CD1c-positive myeloid dendritic cell (primary cell): Measurements from ENCODE around the gene LIG4.
"Not testable (repeated sequence)": the region's sequence is repeated elsewhere in the genome, so short reads cannot be mapped to it uniquely, and the experiment has no call there.

Experiments used
- DNase-seq: peaks from one replicate; pipeline ENCODE4 v3.0.0-alpha.2; 2016; ENCODE audit errors: extremely low spot score

Gene LIG4

DNA sequence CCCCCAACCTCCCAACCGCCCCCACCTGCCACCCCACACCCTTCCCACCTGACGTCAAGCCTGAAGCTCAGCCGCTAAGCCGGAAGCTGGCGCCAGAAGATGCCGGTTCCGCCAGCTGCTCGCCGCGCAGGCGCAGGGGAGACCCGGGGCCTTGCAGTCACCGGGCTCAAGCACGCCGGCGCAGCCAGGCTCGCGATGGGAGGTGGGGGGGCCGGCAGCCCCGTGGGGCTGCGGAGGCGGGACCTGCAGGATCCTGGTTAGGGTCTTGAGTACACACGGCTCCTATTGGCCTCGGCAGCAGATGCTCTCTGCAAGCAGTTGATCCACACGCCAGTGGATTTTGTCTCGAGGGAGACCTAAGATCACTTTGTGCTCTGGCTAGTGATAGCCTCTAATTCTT, at the start of gene LIG4:
TSS of gene LIG4 (minus strand) at position 101 of the 400 bp plus-strand sequence. CDS start 4,268 bp downstream, outside the sequence.
- DNase-seq: peak; percentile 95

DNA sequence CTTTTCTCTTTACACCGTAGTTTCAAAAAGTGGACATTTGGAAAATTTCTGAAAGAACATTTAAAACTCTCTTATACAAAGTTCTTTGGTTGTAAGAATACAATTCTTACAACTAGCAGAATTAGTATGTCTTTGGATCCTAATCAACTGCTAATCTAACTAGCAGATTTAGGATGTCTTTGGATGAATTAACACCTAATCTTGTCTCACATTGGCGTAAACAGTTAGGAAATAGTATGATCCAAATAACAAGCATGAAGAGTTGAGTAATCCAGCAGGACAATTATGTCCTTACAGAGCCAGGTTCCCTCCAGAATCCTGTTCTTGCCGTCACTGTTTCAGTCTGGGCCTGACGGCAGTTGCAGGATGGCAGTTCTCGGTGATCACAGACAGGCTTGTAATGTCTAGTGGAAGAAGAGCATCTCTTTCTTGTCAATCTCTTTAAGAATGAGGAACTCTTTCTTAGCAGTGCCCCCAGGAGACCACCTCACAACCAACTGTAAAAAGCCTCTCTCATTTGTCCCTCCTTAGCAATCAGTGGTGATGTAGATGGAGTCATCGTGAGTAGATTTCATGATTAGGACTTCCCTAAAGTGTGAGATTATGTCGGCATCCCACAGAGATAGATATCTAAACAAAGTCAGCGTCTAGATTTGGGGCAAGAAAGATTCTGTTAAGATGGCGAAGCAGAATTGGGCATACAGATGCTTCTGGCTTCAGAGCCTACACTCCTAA, 48.5 kb upstream of the LIG4 start:
- DNase-seq: no peak

DNA sequence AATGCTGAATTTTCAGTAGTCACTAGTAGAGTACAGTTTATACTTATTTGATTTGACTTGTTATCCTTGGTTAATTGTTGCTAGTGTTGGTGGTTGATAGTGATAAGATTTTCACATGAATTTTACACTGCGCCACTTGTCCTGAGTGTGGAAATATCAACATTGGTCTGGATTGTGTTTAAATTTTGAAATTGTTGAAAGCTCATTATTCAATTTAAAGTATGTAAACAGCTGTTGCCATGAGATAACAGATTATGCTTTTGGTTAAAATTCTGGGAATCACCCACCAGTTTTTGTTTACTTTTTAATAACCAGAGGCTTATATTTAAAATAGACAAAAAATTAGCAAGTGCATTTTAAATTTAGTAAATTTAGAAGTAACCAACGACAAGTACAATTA, 41.9 kb upstream of the LIG4 start:
- DNase-seq: no peak

DNA sequence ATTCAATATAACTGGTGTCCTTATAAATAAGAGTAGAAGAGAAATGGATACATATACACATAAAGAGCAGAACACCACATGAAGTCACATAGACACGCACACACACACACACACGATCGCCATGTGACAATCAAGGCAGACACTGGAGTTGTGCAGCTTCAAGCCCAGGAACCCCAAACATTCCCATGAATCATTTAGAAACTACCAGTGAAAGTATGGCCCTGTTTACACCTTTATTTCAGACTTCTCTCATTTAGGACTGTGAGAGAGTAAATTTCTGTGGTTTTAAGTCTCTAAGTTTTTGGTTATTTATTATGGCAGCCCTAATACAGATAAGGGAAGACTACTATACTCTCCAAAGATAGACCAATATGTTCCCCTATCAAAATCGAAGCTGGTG, 33.8 kb upstream of the LIG4 start:
- DNase-seq: no peak

DNA sequence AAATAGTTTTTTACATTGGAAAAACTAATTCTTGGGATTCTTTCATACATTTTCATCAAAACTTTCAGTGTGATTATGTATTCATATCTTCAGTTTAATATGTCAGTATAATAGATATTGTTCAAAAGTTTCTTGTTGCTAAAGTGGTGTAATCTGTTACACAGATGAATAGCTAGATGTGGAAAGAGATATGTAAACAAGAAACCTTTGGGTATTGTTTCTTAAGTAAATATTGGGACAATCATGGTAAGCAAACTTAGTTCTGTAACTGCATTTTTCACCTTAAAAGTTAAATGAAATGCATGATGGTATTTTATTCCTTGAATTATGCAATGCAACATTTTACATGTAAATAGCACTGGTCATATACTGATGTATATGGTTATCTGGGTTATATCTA, 15.0 kb upstream of the LIG4 start:
- no peak for DNase-seq

DNA sequence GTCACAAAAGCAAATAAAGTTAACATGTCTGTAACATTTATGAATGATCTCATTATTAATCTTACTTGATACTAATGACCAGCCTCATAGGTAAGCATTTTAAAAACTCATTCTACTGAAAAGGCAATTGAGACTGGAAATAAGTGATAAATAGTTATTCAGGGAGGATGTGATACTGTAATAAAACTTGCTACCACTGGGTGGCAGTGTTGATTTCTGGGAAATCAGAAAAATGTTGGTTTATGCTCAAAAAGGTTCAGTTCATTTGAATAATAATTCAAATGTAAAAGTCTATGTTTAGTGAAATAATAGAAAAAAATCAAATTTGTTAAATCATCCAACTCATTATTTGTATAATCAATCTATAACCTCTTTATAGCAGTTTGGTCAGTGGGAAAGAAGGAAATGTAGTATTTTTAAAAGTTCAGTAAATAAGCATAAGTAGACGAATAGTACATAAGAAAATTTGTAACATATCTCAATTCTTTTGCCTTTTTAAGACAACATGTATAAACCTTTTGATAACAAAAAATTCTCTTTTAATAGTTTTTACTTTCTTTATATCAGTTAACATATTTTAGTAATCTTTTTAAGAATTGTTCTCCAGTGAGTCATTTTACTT, 12.4 kb upstream of the LIG4 start:
- peak; percentile 70 for DNase-seq

DNA sequence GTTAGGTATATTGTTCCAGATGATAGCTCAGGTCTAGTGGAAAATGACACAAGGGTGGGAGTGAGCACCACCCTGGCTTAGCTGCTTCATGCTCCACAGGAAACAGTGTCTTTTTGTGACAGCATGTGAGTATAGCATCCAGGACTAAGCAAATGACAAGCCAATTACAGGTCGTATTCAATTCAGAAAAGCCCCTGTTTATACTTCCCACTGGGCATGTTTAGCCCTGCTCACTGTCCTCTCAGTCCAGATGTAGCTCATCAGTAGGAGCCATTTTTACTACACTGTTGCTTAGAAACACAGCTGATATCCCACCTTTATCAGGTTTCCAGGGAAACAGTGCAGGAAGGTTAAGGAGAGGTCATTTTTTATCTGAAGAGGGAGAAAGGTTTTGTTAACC, 10.8 kb upstream of the LIG4 start:
- DNase-seq: no peak

DNA sequence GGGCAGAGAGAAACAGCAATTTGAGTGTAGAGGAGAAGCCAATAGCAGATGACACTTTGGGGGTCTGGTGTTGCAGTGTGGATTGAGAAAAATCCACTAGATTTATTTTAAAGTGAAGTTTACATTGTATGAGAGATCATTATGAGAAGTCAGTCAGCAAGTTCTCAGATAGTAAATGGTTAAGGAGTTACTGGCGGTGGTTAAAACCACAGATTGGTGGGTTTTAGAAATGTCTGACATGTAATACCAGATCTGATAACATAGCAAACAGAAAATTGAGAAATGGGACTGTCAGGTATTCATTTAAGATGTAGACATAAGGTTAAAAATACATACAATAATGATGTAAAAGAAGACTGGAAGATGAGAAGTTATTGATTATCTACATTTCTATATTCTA, 10.1 kb upstream of the LIG4 start:
- no peak for DNase-seq

DNA sequence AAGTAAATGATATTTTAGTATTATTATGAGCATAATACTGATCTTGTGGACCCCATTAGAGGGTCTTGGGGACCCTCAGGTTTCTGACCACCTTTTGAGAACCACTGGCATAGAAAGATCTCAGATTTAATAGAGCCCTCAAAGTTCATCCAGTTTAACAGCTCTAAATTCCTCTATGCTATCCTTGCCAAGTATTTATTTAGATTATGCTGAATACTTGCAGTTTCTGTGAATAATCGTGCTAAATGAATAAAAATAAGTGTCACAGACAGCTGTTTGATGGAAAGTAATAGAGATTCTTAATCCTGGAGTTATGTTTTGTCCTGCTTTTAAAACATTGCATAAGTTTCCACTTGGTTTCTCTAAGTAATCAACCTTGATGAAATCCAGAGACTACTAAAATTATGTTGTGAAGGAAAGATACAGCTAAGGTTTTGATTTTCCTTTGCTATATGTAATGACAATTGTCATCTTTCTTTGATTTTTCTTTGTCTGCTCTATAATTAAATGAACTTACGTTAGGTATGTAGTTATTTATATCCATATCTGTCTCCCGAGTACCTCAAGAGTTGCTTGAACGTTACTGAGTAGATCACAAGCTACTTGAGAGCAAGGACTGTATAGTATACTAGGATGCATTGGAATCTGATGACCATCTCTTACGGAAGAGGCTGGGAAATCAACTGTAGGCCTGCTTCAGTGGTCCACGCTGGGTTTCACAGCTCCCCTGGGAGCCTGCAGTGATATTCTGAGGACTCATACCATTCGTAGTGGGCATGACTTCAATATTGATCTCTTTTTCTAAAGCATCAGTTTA, 8.6 kb upstream of the LIG4 start:
- DNase-seq: no peak

DNA sequence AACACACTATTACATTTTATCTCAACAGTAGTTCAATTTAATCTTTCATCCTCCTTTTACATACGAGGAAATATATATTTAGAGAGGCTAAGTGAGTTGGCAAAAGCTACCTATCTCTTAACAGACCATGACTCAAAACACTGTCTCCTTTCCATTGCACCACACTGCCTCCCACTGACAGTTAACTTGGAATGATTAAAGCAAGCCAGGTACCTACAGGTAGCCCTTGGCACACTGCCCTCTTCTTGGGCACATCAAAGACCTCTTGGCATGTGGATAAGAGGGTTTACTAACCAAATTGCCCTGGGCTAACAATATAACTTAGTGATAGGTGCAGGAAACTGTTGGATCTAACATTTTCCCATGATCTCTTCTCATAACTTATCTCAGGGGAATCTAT, 4.7 kb upstream of the LIG4 start:
- no peak for DNase-seq

DNA sequence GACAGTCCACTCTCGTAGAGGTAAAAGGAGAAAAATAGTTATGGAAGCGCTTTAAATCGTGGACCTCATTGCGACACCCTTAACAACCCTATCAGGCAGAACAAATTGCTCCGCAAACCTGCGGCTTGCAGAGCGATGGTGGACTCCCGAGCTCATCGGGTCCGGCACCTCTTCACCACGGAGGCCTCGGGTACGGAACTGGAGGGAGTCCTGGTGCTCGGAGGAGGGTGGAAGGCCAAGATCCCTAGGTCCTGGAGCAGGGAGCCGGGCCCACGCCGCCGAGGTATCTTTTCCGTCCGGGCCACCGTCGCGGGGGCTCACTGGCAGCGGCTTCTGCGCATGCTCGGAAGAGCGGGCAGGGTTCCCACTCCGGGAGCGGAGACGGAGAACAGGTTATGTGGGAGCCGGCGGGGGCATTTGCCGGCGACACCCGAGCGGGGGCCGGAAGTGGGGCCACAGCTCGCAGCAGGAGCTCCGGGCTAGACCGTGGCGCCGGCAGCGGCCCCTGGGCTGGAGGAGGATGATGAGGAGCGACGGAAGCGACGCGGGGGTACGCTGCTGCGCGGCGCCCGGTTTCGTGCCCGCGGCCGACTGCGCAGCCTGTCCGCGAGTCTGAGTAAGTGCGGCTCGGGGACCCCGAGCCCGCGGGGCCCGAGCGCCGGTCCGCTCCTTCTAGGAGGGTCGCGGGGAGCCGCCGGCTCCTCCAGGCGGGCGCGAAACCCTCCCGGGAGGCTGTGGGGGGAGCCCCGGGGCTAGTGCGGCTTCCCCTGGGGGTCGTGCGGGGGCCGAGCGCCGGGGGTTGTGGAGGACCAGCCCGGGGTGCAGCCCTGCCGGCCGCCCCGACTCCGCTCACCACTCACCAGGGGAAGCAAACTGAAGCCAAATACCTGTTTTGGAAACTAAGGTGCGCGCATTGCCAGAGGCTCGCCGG, 3.0 kb upstream of the LIG4 start, which contains the start of gene ABHD13:
TSS of gene ABHD13 (plus strand) at position 349 of the 931 bp plus-strand sequence. CDS start 10,827 bp downstream, outside the sequence.
- DNase-seq: peak; percentile 96

DNA sequence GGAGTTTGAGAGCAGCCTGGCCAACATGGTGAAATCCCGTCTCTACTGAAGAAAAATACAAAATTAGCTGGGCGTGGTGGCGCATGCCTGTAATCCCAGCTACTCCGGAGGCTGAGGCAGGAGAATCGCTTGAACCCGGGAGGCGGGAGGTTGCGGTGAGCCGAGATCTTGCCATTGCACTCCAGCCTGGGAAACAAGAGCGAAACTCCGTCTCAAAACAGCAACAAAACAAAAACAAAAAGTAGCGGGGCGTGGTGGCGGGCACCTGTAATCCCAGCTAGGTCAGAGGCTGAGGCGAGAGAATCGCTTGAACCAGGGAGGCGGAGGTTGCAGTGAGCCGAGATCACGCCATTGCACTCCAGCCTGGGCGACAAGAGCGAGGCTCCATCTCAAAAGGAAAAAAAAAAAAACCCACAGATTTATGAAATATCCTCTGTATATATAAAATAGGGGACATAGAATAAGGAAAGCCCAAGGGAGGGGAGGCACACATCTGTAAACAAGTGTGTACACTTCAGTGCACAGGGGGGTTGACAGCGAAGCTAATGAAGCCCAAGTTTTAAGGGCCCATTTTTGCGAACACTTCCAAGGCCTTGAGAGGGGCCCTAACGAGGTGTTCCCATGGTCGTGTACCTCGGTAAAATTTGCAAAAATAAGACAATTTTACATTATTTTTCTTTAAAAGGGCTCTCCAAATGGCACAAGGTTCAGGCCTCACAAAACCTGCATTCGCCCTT, 2.1 kb upstream of the LIG4 start:
- not testable (repeated sequence) for DNase-seq

DNA sequence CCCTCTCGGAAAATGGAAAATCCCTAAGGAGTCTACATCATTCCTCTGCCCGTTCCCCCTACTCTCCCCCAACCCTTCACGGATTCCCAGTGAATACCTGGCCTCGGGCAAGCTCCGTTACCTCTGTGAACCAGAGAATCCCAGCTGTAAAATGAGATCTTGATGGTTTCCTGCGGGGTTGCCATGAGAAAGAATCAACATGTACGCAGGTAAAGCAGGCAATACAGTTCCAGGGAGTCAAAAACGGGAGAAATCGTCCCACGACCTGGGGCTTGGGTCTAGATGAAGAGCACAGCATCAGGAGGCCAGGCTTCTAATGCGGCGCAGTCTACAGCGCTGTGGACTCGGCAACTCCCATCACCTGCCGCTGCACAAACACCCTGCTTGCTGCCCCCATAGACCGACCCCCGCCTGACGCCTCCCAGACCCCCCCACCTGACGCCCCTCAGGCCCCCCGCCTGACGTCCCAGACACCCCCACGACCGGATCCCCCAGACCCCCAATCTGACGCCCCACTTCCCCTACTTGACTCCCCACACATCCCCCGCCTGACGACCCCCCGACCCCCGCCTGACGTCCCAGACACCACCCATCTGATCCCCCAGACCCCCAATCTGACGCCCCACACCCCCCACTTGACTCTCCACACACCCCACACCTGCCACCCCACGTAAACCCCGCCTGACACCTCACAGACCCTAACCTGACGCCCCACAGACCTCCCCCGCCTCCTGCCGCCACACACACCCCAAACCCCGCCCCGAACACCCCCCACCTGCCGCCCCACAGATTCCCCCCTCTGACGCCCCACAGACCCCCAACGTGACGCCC, 680 bp downstream of the LIG4 start:
- DNase-seq: no peak

DNA sequence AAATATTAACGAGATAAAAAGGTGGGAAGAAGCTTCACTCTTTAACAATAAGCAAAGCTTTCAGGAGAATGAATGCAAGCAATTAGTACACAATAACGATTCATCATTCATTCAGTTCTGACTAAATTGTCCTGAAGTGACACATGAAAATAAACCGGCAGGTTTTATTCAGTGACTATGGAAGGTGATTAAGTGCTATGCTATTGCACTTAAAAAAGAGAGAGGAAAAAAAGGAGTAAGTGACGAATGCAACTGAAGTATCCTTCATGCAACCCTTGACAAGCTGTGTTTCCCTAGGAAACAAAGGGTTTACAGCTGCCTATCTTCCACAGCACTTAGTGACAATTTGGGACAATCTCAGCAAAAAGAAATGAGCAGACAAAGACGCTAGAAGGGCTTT, 1.4 kb downstream of the LIG4 start:
- no peak for DNase-seq

DNA sequence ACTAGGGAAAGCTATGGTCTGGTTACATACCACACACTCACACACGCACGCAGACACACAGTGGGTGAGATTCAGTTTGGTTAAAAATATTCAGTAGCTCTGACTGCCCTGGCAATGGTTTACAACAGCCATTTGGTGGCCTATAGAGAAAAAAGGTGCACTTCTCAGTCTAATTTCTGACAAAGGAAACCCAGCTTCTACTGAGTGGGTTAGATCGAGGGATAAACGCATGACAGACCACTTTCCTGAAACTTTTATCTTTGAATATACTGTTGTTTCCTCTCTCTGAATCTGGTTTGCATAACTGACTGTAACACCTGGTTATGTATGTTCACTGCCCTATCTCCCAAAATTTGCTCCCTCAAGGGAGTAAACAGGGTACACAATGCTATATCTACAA, 2.5 kb downstream of the LIG4 start:
- no peak for DNase-seq

DNA sequence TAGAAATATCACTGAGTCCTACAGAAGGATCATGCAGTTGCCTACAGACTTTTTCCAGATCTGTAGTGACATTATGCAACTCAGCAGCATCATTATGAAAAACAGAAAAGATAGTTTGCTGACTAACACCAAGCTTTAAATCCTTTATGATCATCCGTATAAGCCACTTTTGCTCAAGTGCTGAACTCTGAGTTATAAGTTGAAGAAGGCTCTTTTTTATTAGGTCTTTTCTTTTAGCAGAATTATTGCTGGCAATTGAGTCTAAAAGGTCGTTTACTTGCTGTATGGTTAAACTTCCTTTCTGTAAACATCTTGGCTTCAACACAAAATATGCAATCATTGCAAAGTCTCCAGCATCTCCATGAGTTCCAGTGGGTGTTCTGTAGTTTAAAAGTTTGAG, 4.8 kb downstream of the LIG4 start:
- DNase-seq: no peak

DNA sequence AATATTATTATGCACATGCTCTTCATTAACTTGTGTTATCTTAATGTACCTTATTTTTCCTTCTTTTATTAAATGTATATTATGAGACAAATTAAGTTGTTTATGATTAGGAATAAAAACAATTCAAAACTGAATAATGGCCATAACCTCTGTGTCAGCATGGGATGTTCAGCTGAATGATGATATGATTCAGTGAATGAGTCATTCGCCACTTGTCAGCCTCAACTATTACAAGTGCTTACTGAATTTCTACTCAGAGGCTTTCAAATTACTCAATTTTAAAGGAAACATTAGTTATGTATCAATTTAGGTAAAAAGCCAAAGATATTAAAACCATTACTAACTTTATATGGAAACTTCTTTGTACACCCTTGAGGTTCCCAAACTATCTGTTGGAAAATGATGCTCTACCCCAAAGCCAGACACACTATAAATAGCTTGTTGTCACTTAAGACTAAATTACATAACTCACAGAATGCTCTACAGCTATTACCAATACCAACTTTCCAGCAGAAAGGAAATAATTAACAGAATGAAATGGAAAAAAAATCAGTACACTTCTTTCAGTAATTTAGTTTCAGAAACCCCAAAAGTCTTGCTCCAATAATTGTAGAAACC, 14.4 kb downstream of the LIG4 start:
- no peak for DNase-seq

DNA sequence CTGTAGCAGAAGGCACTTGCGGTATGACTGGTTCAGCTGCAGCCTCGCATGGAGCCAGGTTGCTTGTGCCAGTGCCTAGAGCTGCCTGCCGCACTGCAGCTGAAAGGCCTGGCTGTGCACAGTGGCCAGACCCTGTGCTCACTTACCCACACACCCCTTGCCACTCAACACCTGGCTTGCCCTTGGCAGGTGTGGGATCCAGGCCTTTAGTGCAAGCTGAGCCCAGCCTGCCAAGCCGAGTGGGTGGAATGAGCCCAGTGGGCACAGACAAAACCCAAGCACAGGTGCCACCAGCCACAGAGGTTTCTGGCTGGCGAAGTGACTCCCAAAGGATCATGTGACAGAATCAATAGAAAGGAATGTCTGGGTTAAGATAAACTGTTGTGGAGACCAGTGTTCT, 19.5 kb downstream of the LIG4 start:
- no peak for DNase-seq

DNA sequence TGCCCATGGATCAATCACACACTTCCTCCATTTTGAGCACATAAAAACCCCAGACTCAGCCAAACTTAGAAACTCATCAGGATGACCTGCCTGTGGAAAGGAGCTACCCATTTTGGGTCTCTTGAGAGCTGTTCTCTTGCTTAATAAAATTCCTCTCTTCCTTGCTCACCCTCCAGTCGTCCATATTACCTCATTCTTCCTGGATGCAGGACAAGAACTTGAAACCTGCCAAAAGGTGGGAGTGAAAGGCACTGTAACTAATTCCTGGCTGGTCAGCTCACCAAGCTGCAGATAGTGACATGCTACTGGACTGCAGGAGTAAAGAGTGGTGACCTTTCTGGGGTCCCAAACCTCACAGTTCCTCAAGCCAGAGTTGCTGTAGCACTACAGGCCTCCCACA, 20.2 kb downstream of the LIG4 start:
- DNase-seq: no peak
